ENCODE data around the gene BIRC5. TPM values are rescaled to one million over a fixed set of nuclear protein-coding genes. Genes with fewer than 3 reads are reported as not detected.
"Not testable (repeated sequence)": the region's sequence is repeated elsewhere in the genome, so short reads cannot be mapped to it uniquely, and the experiment has no call there.

BIRC5 gene
- total RNA-seq, 1 donor from 2014 or later: 22.0 TPM

DNA sequence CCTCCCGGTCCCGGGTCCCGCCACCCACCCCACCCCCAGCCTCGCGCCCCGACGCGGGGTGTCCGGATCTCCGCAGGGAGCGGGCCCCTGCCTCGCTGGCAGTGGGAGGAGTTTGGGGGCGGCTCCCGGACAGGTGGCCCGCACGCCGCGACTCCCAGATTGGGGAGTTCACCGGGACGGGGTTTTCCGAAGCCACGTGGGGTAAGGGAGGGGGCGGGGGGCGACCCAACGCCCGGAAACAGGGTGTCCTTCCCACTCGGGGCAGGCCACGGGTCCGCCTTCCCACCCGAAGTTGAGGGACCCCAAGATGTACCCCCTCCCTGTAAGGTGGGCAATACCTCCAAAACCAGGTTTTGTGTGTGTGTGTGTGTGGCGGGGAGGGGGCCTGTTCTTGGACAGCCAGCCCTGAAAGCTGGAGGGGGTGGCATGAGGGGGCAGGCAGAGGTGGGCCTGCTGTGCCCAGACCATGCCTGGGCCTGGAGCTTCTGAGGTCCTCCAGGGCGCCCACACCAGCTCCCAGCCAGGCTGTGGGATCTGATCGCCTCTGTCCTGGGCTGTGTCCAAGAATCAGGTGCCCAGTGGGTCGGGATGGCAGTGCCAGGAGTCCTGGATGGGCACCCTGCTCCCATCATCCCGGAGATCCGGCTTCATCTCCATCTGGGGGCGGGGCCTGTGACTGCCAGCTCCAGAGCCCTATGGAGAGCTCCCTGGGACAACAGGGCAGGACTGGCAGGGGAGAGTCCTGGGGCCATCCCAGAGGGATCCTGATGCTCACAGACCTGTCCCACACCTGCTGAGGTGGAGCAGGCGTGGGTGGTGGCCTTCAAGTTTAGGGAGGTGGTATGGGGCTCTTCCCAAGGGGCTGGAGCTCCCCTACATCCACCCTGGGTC is 44.9 kb upstream of the BIRC5 start:
- Mint-ChIP-seq H3K36me3 (ENCODE audit: low read depth, unreplicated experiment) (peaks cover 15% of the 10 kb centered on the region), H3K27me3 (ENCODE audit: unreplicated experiment) (peaks cover 6% of the 10 kb centered on the region), H3K9me3 (ENCODE audit: unreplicated experiment) (no peaks in the 10 kb centered on the region), H3K4me1 (ENCODE audit: unreplicated experiment) (peaks cover 2% of the 10 kb centered on the region), H3K4me3 (ENCODE audit: unreplicated experiment) (peak overlapping the region; percentile 76), H3K27ac (ENCODE audit: unreplicated experiment) (no peak overlapping the region)
- peak; percentile 39 for DNase-seq (ENCODE audit: low spot score)
- TF ChIP-seq, protein P1, sequence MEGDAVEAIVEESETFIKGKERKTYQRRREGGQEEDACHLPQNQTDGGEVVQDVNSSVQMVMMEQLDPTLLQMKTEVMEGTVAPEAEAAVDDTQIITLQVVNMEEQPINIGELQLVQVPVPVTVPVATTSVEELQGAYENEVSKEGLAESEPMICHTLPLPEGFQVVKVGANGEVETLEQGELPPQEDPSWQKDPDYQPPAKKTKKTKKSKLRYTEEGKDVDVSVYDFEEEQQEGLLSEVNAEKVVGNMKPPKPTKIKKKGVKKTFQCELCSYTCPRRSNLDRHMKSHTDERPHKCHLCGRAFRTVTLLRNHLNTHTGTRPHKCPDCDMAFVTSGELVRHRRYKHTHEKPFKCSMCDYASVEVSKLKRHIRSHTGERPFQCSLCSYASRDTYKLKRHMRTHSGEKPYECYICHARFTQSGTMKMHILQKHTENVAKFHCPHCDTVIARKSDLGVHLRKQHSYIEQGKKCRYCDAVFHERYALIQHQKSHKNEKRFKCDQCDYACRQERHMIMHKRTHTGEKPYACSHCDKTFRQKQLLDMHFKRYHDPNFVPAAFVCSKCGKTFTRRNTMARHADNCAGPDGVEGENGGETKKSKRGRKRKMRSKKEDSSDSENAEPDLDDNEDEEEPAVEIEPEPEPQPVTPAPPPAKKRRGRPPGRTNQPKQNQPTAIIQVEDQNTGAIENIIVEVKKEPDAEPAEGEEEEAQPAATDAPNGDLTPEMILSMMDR (IDR thresholded peaks at IDR 0.05; ENCODE audit: unreplicated experiment): no peak

DNA sequence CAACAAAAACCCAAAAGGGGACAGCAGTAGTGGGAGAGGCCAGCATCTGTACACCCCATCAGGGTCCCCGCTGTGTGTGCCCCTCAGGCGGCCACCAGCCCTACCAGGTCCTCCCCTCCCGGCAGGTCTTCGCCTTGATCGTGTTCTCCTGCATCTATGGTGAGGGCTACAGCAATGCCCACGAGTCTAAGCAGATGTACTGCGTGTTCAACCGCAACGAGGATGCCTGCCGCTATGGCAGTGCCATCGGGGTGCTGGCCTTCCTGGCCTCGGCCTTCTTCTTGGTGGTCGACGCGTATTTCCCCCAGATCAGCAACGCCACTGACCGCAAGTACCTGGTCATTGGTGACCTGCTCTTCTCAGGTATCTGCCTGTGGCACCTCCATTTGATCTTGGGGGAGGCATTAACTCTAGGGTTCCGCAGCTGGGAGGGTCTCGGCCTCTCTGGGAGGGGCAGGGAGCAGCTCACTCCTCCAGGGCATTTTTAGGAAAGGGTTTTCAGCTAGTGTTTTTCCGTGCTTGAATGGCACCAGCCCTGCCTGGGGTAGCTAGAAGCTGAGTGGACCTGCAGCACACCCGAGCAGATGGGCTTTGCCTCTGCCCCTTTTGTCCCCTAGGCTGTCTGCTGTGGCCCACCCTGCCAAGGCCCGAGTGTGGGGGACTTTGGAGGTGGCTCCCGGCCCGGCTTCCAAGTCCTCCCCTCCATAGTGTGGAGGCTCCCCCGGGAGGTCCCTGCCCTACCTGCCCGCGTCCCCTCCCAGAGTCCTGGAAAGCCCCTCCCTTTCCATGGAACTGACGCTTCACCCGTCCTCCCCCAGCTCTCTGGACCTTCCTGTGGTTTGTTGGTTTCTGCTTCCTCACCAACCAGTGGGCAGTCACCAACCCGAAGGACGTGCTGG is 43.1 kb upstream of the BIRC5 start:
- no peak overlapping the region for H3K27ac Mint-ChIP-seq (ENCODE audit: unreplicated experiment)
- H3K4me3 Mint-ChIP-seq (ENCODE audit: unreplicated experiment): peak overlapping the region; percentile 74
- TF ChIP-seq, protein P1 (IDR thresholded peaks at IDR 0.05; ENCODE audit: unreplicated experiment): no peak
- H3K4me1 Mint-ChIP-seq (ENCODE audit: unreplicated experiment): peaks cover 5% of the 10 kb centered on the region
- peaks cover 6% of the 10 kb centered on the region for H3K27me3 Mint-ChIP-seq (ENCODE audit: unreplicated experiment)
- H3K9me3 Mint-ChIP-seq (ENCODE audit: unreplicated experiment): no peaks in the 10 kb centered on the region
- H3K36me3 Mint-ChIP-seq (ENCODE audit: low read depth, unreplicated experiment): peaks cover 15% of the 10 kb centered on the region
- no peak for DNase-seq (ENCODE audit: low spot score)

DNA sequence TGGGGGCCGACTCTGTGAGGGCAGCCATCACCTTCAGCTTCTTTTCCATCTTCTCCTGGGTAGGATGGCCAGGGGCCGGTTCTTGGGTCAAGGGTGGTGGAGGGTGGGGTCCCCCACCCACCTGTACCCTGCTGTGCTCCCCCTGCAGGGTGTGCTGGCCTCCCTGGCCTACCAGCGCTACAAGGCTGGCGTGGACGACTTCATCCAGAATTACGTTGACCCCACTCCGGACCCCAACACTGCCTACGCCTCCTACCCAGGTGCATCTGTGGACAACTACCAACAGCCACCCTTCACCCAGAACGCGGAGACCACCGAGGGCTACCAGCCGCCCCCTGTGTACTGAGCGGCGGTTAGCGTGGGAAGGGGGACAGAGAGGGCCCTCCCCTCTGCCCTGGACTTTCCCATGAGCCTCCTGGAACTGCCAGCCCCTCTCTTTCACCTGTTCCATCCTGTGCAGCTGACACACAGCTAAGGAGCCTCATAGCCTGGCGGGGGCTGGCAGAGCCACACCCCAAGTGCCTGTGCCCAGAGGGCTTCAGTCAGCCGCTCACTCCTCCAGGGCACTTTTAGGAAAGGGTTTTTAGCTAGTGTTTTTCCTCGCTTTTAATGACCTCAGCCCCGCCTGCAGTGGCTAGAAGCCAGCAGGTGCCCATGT is 42.3 kb upstream of the BIRC5 start:
- not testable (repeated sequence) for H3K9me3 Mint-ChIP-seq (ENCODE audit: unreplicated experiment); DNase-seq (ENCODE audit: low spot score); H3K27ac Mint-ChIP-seq (ENCODE audit: unreplicated experiment); H3K4me3 Mint-ChIP-seq (ENCODE audit: unreplicated experiment); H3K27me3 Mint-ChIP-seq (ENCODE audit: unreplicated experiment); H3K4me1 Mint-ChIP-seq (ENCODE audit: unreplicated experiment)
- peaks cover 15% of the 10 kb centered on the region for H3K36me3 Mint-ChIP-seq (ENCODE audit: low read depth, unreplicated experiment)

DNA sequence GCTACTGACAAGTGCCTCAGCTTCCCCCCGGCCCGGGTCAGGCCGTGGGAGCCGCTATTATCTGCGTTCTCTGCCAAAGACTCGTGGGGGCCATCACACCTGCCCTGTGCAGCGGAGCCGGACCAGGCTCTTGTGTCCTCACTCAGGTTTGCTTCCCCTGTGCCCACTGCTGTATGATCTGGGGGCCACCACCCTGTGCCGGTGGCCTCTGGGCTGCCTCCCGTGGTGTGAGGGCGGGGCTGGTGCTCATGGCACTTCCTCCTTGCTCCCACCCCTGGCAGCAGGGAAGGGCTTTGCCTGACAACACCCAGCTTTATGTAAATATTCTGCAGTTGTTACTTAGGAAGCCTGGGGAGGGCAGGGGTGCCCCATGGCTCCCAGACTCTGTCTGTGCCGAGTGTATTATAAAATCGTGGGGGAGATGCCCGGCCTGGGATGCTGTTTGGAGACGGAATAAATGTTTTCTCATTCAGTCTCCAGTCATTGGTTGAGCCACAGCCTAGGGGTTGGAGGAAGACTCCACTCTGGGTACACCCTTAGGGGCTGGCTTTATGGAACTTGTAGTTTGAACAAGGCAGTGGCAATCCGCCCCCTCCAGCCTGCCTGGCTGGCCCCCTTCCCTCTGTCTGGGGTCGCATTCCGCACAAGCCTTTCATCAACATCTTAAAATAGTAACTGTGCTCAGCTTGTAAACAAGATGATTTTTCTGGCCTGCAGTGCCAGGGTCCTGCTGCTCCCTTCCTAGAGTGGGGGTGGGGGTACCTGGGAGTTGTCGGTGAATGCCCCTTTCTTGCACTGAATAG is 41.6 kb upstream of the BIRC5 start:
- Mint-ChIP-seq H3K36me3 (ENCODE audit: low read depth, unreplicated experiment) (peaks cover 15% of the 10 kb centered on the region), H3K9me3 (ENCODE audit: unreplicated experiment) (no peaks in the 10 kb centered on the region), H3K4me1 (ENCODE audit: unreplicated experiment) (peaks cover 10% of the 10 kb centered on the region), H3K27me3 (ENCODE audit: unreplicated experiment) (peaks cover 6% of the 10 kb centered on the region), H3K4me3 (ENCODE audit: unreplicated experiment) (no peak overlapping the region), H3K27ac (ENCODE audit: unreplicated experiment) (no peak overlapping the region)
- TF ChIP-seq, protein P1 (IDR thresholded peaks at IDR 0.05; ENCODE audit: unreplicated experiment): no peak
- no peak for DNase-seq (ENCODE audit: low spot score)

All from endothelial cell (in vitro differentiated cells).